Measurements from ENCODE around the gene RERG.

- TF ChIP-seq, protein P1, sequence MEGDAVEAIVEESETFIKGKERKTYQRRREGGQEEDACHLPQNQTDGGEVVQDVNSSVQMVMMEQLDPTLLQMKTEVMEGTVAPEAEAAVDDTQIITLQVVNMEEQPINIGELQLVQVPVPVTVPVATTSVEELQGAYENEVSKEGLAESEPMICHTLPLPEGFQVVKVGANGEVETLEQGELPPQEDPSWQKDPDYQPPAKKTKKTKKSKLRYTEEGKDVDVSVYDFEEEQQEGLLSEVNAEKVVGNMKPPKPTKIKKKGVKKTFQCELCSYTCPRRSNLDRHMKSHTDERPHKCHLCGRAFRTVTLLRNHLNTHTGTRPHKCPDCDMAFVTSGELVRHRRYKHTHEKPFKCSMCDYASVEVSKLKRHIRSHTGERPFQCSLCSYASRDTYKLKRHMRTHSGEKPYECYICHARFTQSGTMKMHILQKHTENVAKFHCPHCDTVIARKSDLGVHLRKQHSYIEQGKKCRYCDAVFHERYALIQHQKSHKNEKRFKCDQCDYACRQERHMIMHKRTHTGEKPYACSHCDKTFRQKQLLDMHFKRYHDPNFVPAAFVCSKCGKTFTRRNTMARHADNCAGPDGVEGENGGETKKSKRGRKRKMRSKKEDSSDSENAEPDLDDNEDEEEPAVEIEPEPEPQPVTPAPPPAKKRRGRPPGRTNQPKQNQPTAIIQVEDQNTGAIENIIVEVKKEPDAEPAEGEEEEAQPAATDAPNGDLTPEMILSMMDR (IDR thresholded peaks at IDR 0.05; ENCODE audit: low read depth, low read length, missing input control) = no peak
- TF ChIP-seq, protein P2, sequence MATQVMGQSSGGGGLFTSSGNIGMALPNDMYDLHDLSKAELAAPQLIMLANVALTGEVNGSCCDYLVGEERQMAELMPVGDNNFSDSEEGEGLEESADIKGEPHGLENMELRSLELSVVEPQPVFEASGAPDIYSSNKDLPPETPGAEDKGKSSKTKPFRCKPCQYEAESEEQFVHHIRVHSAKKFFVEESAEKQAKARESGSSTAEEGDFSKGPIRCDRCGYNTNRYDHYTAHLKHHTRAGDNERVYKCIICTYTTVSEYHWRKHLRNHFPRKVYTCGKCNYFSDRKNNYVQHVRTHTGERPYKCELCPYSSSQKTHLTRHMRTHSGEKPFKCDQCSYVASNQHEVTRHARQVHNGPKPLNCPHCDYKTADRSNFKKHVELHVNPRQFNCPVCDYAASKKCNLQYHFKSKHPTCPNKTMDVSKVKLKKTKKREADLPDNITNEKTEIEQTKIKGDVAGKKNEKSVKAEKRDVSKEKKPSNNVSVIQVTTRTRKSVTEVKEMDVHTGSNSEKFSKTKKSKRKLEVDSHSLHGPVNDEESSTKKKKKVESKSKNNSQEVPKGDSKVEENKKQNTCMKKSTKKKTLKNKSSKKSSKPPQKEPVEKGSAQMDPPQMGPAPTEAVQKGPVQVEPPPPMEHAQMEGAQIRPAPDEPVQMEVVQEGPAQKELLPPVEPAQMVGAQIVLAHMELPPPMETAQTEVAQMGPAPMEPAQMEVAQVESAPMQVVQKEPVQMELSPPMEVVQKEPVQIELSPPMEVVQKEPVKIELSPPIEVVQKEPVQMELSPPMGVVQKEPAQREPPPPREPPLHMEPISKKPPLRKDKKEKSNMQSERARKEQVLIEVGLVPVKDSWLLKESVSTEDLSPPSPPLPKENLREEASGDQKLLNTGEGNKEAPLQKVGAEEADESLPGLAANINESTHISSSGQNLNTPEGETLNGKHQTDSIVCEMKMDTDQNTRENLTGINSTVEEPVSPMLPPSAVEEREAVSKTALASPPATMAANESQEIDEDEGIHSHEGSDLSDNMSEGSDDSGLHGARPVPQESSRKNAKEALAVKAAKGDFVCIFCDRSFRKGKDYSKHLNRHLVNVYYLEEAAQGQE (IDR thresholded peaks at IDR 0.05) = no peak
- TF ChIP-seq TAF1 (conservative IDR thresholded peaks at IDR 0.05) = no peak
- no peak for TF ChIP-seq GABPA (IDR thresholded peaks at IDR 0.05 in 1 of 2, conservative IDR thresholded peaks at IDR 0.05 in 1 of 2)
- no peak for TF ChIP-seq MAX (IDR thresholded peaks at IDR 0.05)
- TF ChIP-seq SP1 (IDR thresholded peaks at IDR 0.05) = no peak
- TF ChIP-seq RAD21 (IDR thresholded peaks at IDR 0.05) = no peak
- no peak for TF ChIP-seq HNF4A (conservative IDR thresholded peaks at IDR 0.05)
- no peak for TF ChIP-seq RXRA (IDR thresholded peaks at IDR 0.05)
- no peak for TF ChIP-seq JUND (IDR thresholded peaks at IDR 0.05)
These were observed 90.7 kb downstream of the RERG start for GRCh38 chr12:15130541-15130940.
